ENCODE measurements around the gene RASA3.

DNA sequence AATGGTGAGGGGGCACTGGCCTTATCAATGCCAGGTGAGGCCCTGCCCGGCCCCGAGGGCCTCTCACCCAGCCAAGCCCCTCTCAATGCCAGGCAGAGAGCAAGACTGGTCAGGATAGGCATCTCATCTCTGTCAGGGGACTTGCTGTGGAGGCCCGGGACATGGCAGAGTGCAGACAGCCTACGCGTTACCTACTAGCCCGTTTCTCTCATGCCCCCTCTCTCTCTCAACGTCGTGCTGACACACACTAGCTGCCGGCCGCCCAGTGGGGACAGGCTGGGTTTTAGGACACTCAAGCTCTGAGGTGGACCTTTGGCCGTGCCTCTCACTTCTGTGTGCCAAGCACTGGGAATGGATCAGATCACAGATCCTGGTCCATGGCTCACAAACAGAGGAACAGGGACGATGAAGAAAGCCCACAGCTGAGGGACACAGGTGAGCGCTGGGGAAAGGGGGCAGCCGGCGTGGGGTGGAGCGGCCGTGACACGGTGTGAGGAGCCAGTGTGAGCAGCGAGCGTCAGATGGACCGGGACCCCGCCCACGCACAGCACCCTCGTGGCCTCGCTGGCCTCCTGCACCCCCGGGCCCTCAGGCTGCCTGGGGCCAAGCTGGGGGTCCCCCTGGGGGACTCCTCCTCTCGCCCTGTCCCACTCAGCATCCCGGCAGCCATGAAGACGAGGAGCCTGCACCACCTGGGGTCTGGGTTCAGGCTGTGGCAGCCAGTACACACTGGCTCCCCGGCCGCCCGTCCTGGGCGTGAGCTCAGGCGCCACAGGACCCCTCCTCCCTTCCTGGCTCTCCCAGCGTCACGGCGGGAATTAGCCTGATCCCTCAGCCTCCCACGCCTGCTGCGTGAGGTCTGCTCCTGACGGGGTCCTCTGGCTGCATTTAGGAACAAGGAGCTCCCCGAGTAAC, 81.6 kb downstream of the RASA3 start:
- TF ChIP-seq, protein P1, sequence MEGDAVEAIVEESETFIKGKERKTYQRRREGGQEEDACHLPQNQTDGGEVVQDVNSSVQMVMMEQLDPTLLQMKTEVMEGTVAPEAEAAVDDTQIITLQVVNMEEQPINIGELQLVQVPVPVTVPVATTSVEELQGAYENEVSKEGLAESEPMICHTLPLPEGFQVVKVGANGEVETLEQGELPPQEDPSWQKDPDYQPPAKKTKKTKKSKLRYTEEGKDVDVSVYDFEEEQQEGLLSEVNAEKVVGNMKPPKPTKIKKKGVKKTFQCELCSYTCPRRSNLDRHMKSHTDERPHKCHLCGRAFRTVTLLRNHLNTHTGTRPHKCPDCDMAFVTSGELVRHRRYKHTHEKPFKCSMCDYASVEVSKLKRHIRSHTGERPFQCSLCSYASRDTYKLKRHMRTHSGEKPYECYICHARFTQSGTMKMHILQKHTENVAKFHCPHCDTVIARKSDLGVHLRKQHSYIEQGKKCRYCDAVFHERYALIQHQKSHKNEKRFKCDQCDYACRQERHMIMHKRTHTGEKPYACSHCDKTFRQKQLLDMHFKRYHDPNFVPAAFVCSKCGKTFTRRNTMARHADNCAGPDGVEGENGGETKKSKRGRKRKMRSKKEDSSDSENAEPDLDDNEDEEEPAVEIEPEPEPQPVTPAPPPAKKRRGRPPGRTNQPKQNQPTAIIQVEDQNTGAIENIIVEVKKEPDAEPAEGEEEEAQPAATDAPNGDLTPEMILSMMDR (IDR thresholded peaks at IDR 0.05; ENCODE audit: insufficient read depth, low read depth, low read length): no peak
- TF ChIP-seq EZH2 (IDR thresholded peaks at IDR 0.05; ENCODE audit: insufficient read depth, low read length): no peak

Data from astrocyte (in vitro differentiated cells and primary cell).